ENCODE results near the gene DNAJC12.
"Not testable (repeated sequence)": the region's sequence is repeated elsewhere in the genome, so short reads cannot be mapped to it uniquely, and the experiment has no call there.

Gene DNAJC12

GRCh38 chr10:67790534-67791408 lies 47.2 kb downstream of the DNAJC12 start:
- peak; percentile 34 to 81 for DNase-seq

- no peak for DNase-seq
Observed at GRCh38 chr10:67789769-67790168, 48.2 kb downstream of the DNAJC12 start.

- peak; percentile 70 to 71 for DNase-seq
Observed at GRCh38 chr10:67788028-67788886, 49.7 kb downstream of the DNAJC12 start.

GRCh38 chr10:67785098-67785497 lies 52.9 kb downstream of the DNAJC12 start:
- peak; percentile 42 to 49 for DNase-seq

- DNase-seq = peak in 1 of 2 donors; percentile 42
Observed at GRCh38 chr10:67784474-67784873, 53.5 kb downstream of the DNAJC12 start.

GRCh38 chr10:67783606-67784294 lies 54.2 kb downstream of the DNAJC12 start:
- DNase-seq = peak; percentile 23 to 32

GRCh38 chr10:67782530-67782929 lies 55.5 kb downstream of the DNAJC12 start:
- no peak for DNase-seq

- no peak for DNase-seq
Observed at GRCh38 chr10:67780759-67781538, 57.0 kb downstream of the DNAJC12 start.

GRCh38 chr10:67780204-67780621 lies 57.8 kb downstream of the DNAJC12 start:
- not testable (repeated sequence) for DNase-seq

GRCh38 chr10:67779465-67780203 lies 58.4 kb downstream of the DNAJC12 start:
- peak; percentile 78 to 83 for DNase-seq

GRCh38 chr10:67776371-67776770 lies 61.6 kb downstream of the DNAJC12 start:
- no peak for DNase-seq

GRCh38 chr10:67775279-67775678 lies 62.7 kb downstream of the DNAJC12 start:
- no peak for DNase-seq

GRCh38 chr10:67772894-67773511 lies 65.0 kb downstream of the DNAJC12 start:
- peak; percentile 84 to 93 for DNase-seq

- no peak for DNase-seq
Observed at GRCh38 chr10:67772151-67772550, 65.8 kb downstream of the DNAJC12 start.

GRCh38 chr10:67771200-67771599 lies 66.8 kb downstream of the DNAJC12 start:
- no peak for DNase-seq

GRCh38 chr10:67770537-67770936 lies 67.5 kb downstream of the DNAJC12 start:
- peak; percentile 21 to 41 for DNase-seq

- no peak for DNase-seq
Observed at GRCh38 chr10:67767244-67767643, 70.7 kb downstream of the DNAJC12 start.

- DNase-seq = peak; percentile 93 to 98
Observed at GRCh38 chr10:67764012-67764822, 73.8 kb downstream of the DNAJC12 start.

- peak; percentile 26 to 60 for DNase-seq
Observed at GRCh38 chr10:67763499-67764011, 74.4 kb downstream of the DNAJC12 start.

- not testable (repeated sequence) for DNase-seq
Observed at GRCh38 chr10:67762567-67762966, 75.4 kb downstream of the DNAJC12 start.

Measured in inflammatory macrophage (primary cell).